GM18498 (cell line): ENCODE results near the gene CSTB.
A peak's percentile ranks its signal among the peaks of the same experiment; 100 is the strongest.

Experiments used
- ATAC-seq: cut with Tn5 transposase; IDR thresholded peaks from one replicate; pipeline ENCODE4 v1.9.1; 2021; ENCODE audit warnings: mild to moderate bottlenecking, moderate library complexity; ENCODE audit not compliant: unreplicated experiment

CSTB gene

GRCh38 chr21:43733529-43734071, 42.5 kb downstream of the CSTB start:
- no peak for ATAC-seq

- no peak for ATAC-seq
These were observed 43.0 kb downstream of the CSTB start for GRCh38 chr21:43733060-43733459.

GRCh38 chr21:43731891-43732711, 44.0 kb downstream of the CSTB start:
- ATAC-seq = no peak

- ATAC-seq = no peak
These were observed 44.6 kb downstream of the CSTB start for GRCh38 chr21:43731476-43731875.

- peak; percentile 75 for ATAC-seq
These were observed 47.4 kb downstream of the CSTB start for GRCh38 chr21:43728467-43729390.

GRCh38 chr21:43728154-43728466, 48.0 kb downstream of the CSTB start:
- ATAC-seq = no peak

GRCh38 chr21:43727519-43728153, 48.5 kb downstream of the CSTB start:
- no peak for ATAC-seq

- no peak for ATAC-seq
These were observed 49.2 kb downstream of the CSTB start for GRCh38 chr21:43726686-43727518.
